CD4-positive, alpha-beta T cell (primary cell): Measurements from ENCODE around the gene EGLN1. TPM values are rescaled to one million over a fixed set of nuclear protein-coding genes. Genes with fewer than 3 reads are reported as not detected.
"Not testable (repeated sequence)": the region's sequence is repeated elsewhere in the genome, so short reads cannot be mapped to it uniquely, and the experiment has no call there.

Experiments
- ATAC-seq: fragments of 200-7000 bp; cut with Tn5 transposase; one replicate; pipeline ENCODE4 v1.10.0; 2022; ENCODE audit warnings: mild to moderate bottlenecking; ENCODE audit not compliant: poor library complexity
- CTCF ChIA-PET: fragments of 350-600 bp; sonication (Branson Sonifier 250); formaldehyde crosslinking; loops from one replicate; lab custom pipeline; 2021; ENCODE audit warnings: antibody characterized with exemption, inconsistent platforms; lab: Charles Lee
- POLR2A ChIA-PET: fragments of 350-600 bp; sonication (Branson Sonifier 250); formaldehyde crosslinking; loops from one replicate; lab custom pipeline; 2021; ENCODE audit warnings: antibody characterized with exemption, inconsistent platforms; lab: Charles Lee
- DNase-seq, 14 experiments: peaks; one replicate each; pipeline ENCODE4 v3.0.0-alpha.2; 2013 to 2020; ENCODE audit warnings: mixed read lengths in 2 of 14
- H3K27ac ChIP-seq, 2 donors: one replicate each; pipeline versions ENCODE4 v1.5.1 to v1.7.0; 2013; ENCODE audit warnings: low read length in 2 of 2, low read depth in 1 of 2, mild to moderate bottlenecking in 1 of 2
- H3K27me3 ChIP-seq, 2 experiments: 1 replicate in 1 of 2; 2 replicates in 1 of 2; pipeline versions ENCODE4 v1.6.1 to v1.7.0; 2013; ENCODE audit warnings: low read length in 2 of 2, control low read depth in 1 of 2, mild to moderate bottlenecking in 1 of 2, moderate library complexity in 1 of 2; ENCODE audit not compliant: insufficient read depth in 2 of 2, control insufficient read depth in 1 of 2
- H3K36me3 ChIP-seq: one replicate; pipeline ENCODE4 v1.6.1; 2013; ENCODE audit warnings: low read length, control low read depth; ENCODE audit not compliant: insufficient read depth
- H3K4me1 ChIP-seq: one replicate; pipeline ENCODE4 v1.6.1; 2013; ENCODE audit warnings: low read length, control low read depth; ENCODE audit not compliant: insufficient read depth
- H3K4me3 ChIP-seq: one replicate; pipeline ENCODE4 v1.5.1; 2013; ENCODE audit warnings: mild to moderate bottlenecking, low read length, moderate library complexity
- H3K9me3 ChIP-seq, 2 experiments: 1 replicate in 1 of 2; 2 replicates in 1 of 2; pipeline versions ENCODE4 v1.6.1 to v1.7.0; 2013; ENCODE audit warnings: low read length in 2 of 2, mild to moderate bottlenecking in 2 of 2, control low read depth in 1 of 2, moderate library complexity in 1 of 2; ENCODE audit not compliant: control insufficient read depth in 1 of 2, insufficient read depth in 1 of 2
- H3K27ac Mint-ChIP-seq: one replicate; pipeline ENCODE4 v1.8.0; 2020; ENCODE audit warnings: mixed read lengths
- H3K27me3 Mint-ChIP-seq: one replicate; pipeline ENCODE4 v1.8.0; 2021; ENCODE audit warnings: mixed read lengths
- H3K36me3 Mint-ChIP-seq: one replicate; pipeline ENCODE4 v1.8.0; 2021; ENCODE audit warnings: low read depth, mixed read lengths
- H3K4me1 Mint-ChIP-seq: one replicate; pipeline ENCODE4 v1.8.0; 2021; ENCODE audit warnings: low read depth, mixed read lengths
- H3K4me3 Mint-ChIP-seq: one replicate; pipeline ENCODE4 v1.8.0; 2020; ENCODE audit warnings: mild to moderate bottlenecking, mixed read lengths
- H3K9me3 Mint-ChIP-seq: one replicate; pipeline ENCODE4 v1.8.0; 2020; ENCODE audit warnings: mixed read lengths
- intact Hi-C, 2 experiments: fragments of 100-400 bp; cut with DNase I in 1 of 2; cut with micrococcal nuclease in 1 of 2; formaldehyde crosslinking; loops; one replicate each; pipeline versions ENCODE4 v1.15.1 to v1.9.0; 2023 to 2025; cut with DNase I, micrococcal nuclease
- total RNA-seq, 174 experiments: library from RNA in 2 of 174; stranded (reverse) in 2 of 174; gene quantifications; one replicate each; pipeline ENCODE4 v1.2.3 and lab custom pipeline; 2021 to 2026
- TF ChIP-seq, protein P1 (sequence below): fragments of 200-600 bp; IDR thresholded peaks from one replicate; pipeline ENCODE4 v1.8.0; 2022; ENCODE audit warnings: antibody characterized with exemption, mild to moderate bottlenecking

The EGLN1 gene
- total RNA-seq, 2 experiments from 2014 or later: 8.2 to 9.4 TPM

DNA sequence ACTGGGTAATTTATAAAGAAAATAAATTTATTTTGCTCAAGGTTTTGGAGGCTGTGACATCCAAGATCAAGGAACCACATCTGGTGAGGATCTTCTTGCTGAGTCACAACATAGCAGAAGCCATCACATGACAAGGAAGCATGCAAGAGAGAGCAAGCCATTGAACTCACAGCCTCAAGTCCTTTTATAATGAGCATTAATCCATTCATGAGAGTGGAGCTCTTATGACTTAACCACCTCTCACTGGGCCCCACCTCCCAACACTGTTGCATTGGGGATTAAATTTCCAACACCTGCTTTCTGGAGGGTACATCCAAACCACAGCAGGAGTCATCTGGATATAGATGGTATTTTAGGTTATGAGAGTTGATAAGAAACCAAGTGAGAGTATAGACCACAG, 20.6 kb upstream of the EGLN1 start:
- Histone ChIP-seq H3K36me3 (no peaks in the 10 kb centered on the region), H3K4me3 (no peak overlapping the region), H3K4me1 (no peaks in the 10 kb centered on the region), H3K27me3 (peaks cover 14 to 36% of the 10 kb centered on the region in 2 experiments), H3K9me3 (peaks cover 0 to 8% of the 10 kb centered on the region in 2 experiments), H3K27ac (no peak overlapping the region)
- ChIA-PET CTCF (no interaction called here), POLR2A (no interaction called here)
- TF ChIP-seq, protein P1, sequence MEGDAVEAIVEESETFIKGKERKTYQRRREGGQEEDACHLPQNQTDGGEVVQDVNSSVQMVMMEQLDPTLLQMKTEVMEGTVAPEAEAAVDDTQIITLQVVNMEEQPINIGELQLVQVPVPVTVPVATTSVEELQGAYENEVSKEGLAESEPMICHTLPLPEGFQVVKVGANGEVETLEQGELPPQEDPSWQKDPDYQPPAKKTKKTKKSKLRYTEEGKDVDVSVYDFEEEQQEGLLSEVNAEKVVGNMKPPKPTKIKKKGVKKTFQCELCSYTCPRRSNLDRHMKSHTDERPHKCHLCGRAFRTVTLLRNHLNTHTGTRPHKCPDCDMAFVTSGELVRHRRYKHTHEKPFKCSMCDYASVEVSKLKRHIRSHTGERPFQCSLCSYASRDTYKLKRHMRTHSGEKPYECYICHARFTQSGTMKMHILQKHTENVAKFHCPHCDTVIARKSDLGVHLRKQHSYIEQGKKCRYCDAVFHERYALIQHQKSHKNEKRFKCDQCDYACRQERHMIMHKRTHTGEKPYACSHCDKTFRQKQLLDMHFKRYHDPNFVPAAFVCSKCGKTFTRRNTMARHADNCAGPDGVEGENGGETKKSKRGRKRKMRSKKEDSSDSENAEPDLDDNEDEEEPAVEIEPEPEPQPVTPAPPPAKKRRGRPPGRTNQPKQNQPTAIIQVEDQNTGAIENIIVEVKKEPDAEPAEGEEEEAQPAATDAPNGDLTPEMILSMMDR: no peak
- Mint-ChIP-seq H3K27ac (no peak overlapping the region), H3K27me3 (peaks cover 58% of the 10 kb centered on the region), H3K4me3 (no peak overlapping the region), H3K9me3 (no peaks in the 10 kb centered on the region), H3K4me1 (no peaks in the 10 kb centered on the region), H3K36me3 (no peaks in the 10 kb centered on the region)
- intact Hi-C loops: no loop called here
- ATAC-seq (no peak), DNase-seq (no peak)

DNA sequence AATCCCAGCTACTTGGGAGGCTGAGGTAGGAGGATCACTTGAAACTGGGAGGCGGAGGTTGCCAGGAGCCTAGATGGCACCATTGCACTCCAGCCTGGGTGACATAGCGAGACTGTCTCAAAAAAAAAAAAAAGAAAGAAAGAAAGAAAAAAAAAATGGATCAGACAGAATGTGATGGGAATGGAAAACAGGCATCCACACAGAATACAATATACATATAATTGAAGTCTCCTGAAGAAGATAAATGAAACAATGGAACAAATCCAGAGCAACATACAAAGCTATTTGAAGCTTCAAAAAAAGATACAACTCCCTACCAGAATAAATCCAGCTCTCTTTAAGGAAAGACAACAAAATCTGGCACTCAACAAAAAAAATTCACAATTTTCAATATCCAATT, 10.9 kb upstream of the EGLN1 start:
- ChIA-PET POLR2A (interaction anchor here (0.7 kb wide), 1 partner anchor 193 kb away, joined by 3 read pairs; no protein-coding TSS in a partner anchor), CTCF (interaction anchor here (0.7 kb wide), 1 partner anchor 152 kb away, joined by 3 read pairs; no protein-coding TSS in a partner anchor)
- ATAC-seq (no peak), DNase-seq (no peak)
- Mint-ChIP-seq H3K36me3 (no peaks in the 10 kb centered on the region), H3K4me3 (no peak overlapping the region), H3K4me1 (no peaks in the 10 kb centered on the region), H3K27me3 (peaks cover 39% of the 10 kb centered on the region), H3K27ac (no peak overlapping the region), H3K9me3 (no peaks in the 10 kb centered on the region)
- Histone ChIP-seq H3K27ac (no peak overlapping the region), H3K9me3 (peaks cover 0 to 8% of the 10 kb centered on the region in 2 experiments), H3K4me3 (no peak overlapping the region), H3K4me1 (no peaks in the 10 kb centered on the region), H3K36me3 (no peaks in the 10 kb centered on the region), H3K27me3 (peaks cover 0 to 2% of the 10 kb centered on the region in 2 experiments)
- intact Hi-C loops: no loop called here
- TF ChIP-seq, protein P1: no peak

DNA sequence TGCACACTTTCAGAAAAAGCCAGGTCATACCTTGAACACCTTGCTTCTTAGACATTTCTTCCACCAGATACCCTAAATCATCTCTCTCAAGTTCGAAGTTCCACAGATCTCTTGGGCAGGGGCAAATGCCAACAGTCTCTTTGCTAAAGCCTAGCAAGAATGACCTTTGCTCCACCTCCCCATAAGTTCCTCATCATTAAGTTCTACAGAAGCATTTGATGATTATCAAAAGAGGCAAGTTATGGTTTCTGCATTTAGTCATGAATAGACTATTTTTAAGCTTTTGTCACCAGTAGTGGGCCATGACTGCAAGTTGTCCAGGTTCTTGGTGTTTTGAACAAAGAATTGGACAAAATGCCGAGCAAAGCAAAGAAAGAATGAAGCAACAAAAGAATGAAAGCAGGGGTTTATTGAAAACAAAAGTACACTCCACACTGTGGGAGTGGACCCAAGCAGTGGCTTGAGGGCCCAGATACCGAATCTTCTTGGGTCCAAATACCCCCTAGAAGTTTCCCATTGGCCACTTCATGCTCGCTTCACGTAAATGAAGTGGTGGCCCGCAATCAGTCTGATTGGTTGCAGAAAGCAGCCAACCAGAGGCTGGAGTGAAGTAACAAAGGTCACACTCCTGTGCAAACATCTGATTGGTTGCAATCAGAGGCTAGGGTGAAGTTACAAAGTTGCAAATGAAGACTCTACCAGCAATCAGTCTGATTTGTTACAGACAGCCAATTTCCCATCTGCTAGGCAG, 9.8 kb upstream of the EGLN1 start:
- CTCF ChIA-PET: no interaction called here

DNA sequence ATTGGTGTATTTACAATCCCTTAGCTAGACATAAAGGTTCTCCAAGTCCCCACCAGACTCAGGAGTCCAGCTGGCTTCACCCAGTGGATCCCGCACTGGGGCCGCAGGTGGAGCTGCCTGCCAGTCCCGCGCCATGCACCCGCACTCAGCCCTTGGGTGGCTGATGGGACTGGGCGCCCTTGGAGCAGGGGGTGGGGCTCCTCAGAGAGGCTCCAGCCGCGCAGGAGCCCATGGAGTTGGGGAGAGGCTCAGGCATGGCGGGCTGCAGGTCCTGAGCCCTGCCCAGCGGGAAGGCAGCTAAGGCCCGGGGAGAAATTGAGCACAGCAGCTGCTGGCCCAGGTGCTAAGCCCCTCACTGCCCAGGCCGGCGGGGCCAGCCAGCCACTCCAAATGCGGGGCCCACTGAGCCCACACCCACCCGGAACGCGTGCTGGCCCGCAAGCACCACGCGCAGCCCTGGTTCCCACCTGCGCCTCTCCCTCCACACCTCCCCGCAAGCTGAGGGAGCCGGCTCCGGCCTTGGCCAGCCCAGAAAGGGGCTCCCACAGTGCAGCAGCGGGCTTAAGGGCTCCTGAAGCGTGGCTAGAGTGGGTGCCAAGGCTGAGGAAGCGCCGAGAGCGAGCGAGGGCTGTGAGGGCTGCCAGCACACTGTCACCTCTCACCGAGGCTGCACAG, 8.7 kb upstream of the EGLN1 start:
- H3K36me3 ChIP-seq, CTCF ChIA-PET, H3K4me3 Mint-ChIP-seq, H3K4me1 Mint-ChIP-seq, H3K36me3 Mint-ChIP-seq, H3K27ac Mint-ChIP-seq, H3K9me3 ChIP-seq, DNase-seq, H3K9me3 Mint-ChIP-seq, H3K4me3 ChIP-seq, ATAC-seq, POLR2A ChIA-PET, H3K27me3 ChIP-seq, intact Hi-C loops, H3K27ac ChIP-seq, H3K4me1 ChIP-seq: not testable (repeated sequence)
- peaks cover 23% of the 10 kb centered on the region for H3K27me3 Mint-ChIP-seq

More for the DNA sequence above, 9.8 kb upstream of the EGLN1 start:
- Mint-ChIP-seq H3K27ac (no peak overlapping the region), H3K4me3 (no peak overlapping the region), H3K27me3 (peaks cover 32% of the 10 kb centered on the region), H3K9me3 (no peaks in the 10 kb centered on the region), H3K4me1 (no peaks in the 10 kb centered on the region), H3K36me3 (no peaks in the 10 kb centered on the region)
- Histone ChIP-seq H3K4me3 (no peak overlapping the region), H3K9me3 (peaks cover 0 to 8% of the 10 kb centered on the region in 2 experiments), H3K4me1 (no peaks in the 10 kb centered on the region), H3K27me3 (peaks cover 0 to 2% of the 10 kb centered on the region in 2 experiments), H3K36me3 (no peaks in the 10 kb centered on the region), H3K27ac (no peak overlapping the region)
- no peak for DNase-seq
- POLR2A ChIA-PET: no interaction called here
- ATAC-seq: no peak
- TF ChIP-seq, protein P1: no peak
- intact Hi-C loops: no loop called here
